NCI-H2196 (cell line): ENCODE results near the gene MTFMT.
"Not testable (repeated sequence)": the region's sequence is repeated elsewhere in the genome, so short reads cannot be mapped to it uniquely, and the experiment has no call there.

ENCODE experiments used
- DNase-seq: peaks from one replicate; lab custom pipeline; 2025; ENCODE audit not compliant: unreplicated experiment; lab: John Stamatoyannopoulos, UW

MTFMT gene

DNA sequence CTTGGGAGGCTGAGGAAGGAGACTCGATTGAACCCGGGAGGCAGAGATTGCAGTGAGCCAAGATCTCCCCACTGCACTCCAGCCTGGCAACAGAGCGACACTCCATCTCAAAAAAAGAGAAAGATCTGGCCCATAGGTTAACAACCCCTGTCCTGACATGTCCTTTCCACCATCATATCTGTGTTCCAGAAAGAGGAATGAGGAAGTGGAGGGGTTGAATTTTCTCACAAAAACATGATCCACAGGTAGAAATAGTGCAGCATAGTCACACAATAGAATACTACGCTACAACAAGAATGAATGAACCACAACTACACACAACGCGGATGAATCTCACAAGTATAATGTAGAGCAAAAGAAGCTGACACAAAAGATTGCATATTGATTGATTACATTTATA lies 11.0 kb upstream of the MTFMT start:
- no peak for DNase-seq

DNA sequence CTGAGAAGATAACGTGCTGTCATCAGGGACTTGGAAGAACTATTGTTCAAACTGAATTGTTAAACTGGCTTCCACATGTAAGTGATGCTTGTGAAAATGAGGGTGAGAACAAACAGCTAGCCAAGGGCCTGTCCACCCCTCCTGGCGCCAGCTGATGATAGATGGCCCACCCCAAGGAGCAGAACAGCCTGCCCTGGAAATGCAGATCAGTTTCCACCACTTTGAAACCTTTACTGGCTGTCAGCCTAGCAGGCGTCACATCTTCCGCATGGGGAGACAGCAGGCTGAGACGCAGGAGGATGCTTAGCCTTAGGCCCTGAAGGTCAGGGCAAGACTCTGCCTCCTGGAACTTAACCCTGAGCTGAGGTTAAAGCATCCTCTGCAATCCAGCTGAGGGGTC lies 9.4 kb upstream of the MTFMT start:
- DNase-seq: no peak

DNA sequence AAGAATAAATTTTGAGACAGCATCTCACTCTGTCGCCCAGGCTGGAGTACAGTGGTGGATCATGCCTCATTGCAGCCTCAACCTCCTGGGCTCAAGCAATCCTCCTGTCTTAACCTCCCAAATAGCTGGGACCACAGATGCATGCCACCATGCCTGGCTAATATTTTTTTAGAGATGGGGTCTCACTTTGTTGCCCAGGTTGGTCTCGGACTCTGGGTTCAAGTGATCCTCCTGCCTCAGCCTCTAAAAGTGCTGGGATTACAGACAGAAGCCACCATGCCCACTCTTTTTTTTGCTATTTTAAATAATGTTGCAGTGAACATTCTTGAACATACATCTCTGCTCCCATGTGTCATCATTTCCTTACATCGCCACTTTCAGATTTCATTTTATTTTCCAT lies 9.0 kb upstream of the MTFMT start:
- no peak for DNase-seq

DNA sequence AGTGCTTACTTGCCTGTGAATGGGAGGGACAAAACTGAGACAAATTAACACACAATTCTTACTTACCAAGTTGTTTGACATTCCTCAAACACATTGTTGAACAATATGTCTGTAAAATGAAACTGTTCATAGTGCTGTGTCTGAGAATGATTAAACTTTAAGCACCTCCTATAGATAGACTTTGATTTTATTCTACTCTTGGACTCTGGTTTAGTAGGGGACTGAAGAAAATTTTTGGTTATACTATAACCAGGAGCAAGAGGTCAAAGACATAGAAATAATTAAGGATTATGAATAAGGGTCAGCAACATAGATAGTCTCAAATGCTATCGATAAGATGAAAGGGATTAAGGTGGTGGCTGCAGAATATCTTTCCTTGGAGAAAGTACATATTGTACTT lies 7.9 kb upstream of the MTFMT start:
- no peak for DNase-seq

DNA sequence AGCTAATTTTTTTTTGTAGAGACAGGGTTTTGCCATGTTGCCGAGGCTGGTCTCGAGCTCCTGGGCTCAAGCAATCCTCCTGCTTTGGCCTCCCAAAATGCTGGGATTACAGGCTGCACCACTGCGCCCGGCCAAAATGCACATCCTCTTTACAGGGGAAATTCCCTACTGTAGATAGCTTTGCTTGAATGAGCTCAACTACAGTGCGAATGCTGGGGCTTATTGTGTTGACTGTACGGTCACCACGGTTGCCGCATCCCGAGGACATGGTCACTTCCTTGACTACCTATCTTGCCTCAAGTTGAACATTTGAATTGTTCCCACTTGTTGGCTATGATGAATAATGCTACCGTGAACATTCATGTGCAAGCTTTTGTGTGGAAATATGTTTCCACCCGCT lies 5.3 kb upstream of the MTFMT start:
- no peak for DNase-seq

DNA sequence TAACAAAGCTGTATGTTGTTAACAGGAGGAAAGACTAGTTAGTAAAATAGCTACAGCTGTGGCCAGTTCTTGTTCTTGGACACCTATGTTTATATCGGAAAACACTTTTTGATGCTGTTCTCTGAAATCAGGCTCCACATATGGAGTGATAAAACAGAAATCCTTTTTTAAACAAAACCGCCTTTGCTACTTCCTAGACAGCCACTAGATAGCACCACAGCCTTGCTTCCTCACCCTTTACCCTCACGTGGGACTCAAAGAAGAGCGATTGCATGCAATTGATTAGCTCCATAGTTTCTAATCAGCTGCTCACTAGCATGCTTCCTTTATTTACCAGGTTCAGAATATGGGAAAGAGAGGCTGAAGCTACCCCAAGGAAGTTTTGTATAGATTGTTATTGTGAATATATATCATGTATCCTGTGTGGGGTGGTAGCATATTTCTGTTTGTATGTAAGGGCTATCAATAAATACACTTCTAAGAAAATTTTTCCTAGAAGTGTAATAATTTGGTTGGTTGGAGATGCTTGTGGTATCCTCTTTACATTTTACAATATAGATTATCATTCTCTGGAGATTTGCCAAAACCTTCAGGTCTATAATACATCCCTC lies 4.3 kb upstream of the MTFMT start:
- peak; percentile 2 for DNase-seq

DNA sequence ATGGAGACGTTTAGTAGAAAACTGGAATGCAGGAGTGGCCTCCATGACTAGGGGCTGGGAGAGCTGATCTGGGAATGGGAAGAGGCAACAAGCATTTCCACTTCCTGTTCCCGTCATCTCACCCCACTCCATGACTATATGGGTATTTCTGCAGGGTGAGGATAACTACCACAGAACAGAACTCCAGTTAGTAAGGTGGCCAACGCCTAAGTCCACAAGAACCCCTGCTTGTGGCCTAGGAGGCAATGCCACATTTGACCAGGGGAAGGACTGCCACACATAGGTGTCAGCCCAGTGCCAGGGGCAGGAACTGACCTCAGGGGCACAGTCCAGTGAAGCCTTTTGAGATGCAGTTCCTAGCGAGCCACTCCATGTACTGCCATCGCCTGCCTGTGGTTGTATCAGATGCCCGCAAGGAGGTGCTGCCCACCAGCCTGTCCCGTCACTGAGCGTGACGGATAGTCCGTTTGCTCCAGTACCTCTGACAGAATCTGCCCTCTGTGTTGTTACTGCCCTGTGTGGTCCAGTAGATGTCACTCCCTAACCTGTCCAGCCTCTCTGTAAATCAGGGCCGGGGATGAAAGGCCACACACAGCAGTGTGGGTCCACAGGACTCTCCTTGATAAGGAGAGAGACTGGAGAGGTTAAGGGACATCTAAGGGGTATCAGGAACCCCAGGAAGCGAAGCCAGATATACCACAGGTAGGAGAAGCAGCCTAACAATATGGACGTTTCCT lies 3.5 kb upstream of the MTFMT start:
- DNase-seq: peak; percentile 8

DNA sequence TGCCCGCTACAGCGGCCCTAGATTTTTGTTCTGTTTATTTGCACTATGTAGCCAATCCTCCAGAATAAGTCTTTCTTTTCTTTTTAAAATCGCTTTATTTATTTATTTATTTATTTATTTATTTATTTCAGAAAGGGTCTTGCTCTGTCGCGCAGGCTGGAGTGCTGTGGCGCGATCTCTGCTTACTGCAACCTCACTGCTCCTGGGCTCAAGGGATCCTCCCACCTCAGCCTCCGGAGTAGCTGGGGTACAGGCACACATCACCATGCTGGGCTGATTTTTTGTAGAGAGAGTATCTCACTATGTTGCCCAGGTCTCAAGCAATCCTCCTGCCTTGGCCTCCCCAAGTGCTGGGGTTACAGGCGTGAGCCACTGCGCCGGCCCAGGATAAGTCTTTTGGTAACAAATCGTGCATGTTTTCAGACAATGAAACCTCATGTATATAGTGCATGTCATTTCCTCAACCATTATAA lies 333 bp upstream of the MTFMT start:
- DNase-seq: no peak

DNA sequence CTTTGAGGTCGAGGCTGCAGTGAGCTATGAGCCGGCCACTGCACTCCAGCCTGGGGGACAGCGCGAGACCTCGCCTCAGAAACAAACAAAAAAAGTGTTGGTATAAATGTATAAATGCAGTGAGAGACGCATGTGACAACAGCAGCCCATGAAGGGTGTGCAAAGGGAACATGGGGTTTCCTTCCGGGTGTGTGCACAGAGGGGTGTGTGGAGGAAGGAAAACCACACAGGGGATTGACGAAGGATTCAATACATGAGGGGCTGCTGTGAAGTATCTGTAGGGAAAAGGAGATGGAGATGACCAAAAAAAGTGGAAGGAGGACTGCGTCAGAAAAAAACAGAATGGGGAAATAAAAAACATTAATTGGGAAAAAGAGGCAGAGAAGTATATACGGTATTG lies 1.1 kb downstream of the MTFMT start:
- no peak for DNase-seq

DNA sequence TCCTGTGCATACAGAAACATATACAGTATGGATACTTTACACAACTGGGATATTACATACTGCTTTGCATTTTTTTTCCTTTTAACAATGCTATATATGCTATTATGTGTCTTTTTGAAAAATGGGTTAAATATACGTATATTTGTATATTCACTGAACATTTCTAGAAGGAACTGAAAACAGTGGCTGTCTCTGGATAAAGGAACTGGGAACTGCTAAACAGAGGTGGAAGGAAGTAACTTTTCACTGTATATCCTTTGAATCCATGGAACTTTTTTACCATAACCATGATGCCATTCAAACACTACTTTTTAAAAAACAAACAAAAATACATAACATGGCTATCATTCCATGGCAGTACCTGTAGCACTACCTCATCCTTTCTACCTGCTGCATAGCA lies 1.8 kb downstream of the MTFMT start:
- DNase-seq: no peak

DNA sequence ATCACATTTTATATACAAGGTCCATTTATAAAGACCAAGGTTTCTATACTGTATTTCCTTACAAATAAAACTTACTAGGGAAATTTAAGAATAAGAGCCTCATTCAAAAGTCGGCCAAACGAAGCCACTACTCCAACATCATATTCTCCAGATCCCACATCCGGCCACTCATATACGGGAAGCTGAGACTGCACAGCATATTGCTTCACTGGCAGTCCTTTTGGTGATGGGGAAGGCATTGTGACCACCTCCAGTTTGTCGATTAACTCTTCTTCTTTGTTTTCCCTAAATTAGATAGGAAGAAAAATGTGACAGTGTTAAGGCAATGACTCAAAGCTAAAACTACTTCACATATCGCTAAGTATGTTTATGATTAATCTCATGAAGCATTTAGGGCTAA lies 2.7 kb downstream of the MTFMT start:
- no peak for DNase-seq

DNA sequence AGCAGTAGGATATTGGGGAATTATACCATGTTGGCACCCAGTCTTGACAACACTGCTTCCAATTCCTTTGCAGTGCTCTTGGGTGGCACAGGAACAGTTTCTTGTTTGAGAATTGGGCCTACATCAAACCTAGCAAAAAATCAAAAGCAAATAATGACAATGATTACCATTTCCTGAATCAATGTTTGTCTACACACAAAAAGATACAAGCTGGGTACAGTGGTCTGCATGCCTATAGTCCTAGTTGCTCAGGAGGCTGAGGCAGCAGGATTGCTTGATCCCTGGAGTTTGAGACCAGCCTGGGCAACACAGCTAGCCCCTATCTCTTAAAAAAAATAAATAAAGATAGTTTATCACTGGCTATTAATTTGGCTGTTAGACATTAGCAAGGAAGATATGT lies 8.0 kb downstream of the MTFMT start:
- DNase-seq: no peak

DNA sequence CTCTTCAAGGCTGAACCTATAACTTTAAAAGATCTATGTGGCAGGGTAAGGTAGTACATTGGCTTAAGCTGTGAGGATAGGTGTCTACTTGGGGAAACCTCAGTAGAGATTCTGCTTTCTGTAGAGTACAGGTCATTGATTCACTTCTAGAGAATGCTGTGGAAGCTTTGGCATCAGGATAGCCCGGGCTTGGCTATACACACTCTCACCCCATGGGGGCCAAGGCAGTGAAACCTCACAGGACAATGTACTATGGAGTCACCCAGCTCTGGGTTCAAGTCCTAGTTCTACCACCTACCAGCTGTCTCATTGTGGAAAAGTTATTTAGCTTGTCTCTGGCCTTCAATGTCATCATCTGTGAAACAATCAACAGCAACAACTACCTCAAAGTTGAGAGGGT lies 9.0 kb downstream of the MTFMT start:
- no peak for DNase-seq

DNA sequence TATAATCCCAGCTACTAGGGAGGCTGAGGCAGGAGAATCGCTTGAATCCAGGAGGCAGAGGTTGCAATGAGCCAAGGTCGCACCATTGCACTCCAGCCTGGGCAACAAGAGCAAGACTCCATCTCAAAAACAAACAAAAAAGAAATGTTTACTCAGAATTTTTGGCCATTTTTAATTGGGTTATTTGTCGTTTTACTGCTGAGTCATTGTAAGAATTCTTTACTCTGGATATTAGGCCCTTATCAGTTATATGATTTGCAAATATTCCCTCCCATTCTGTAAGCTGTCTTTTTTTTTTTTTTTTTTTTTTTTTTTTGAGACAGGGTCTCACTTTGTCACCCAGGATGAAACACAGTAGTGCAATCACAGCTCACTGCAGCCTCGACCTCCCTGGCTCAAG lies 18.2 kb downstream of the MTFMT start:
- not testable (repeated sequence) for DNase-seq

DNA sequence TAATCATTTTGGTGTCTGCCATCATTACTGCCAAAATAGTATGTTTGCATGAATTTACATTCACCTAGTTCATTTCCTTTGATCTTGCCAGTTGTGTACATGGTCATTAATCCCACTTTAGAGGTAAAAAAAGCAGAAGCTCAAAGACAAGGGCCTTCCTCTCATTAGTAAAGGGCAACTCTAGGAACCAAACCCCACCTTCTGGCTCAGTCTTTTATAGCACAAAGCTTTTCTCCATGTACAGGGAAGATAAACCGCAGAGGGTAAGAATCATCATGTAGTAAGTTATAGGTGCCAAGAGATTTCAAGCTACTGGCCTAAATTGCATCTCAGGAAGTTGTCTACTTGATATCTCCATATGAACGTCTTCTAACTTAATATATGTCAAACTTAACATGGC lies 20.5 kb downstream of the MTFMT start:
- no peak for DNase-seq

DNA sequence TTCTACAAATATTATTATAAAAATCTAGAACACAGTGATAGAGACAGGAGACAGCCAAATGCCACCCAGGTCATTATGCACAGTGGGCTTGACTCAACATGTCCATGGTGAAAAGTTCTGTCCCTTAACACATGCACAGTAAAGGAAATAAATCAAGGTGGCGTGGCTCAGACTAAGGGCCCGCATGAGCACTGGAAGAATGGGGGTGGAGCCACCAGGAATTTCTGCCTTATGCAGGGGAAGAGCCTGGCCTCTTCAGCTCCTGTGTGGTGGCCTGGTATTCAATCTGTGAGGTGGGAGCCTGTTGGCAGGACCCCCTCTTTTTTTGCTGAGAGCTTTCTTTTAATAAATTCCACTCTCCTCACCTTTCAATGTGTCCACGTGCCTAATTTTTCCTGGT lies 22.6 kb downstream of the MTFMT start:
- DNase-seq: no peak

DNA sequence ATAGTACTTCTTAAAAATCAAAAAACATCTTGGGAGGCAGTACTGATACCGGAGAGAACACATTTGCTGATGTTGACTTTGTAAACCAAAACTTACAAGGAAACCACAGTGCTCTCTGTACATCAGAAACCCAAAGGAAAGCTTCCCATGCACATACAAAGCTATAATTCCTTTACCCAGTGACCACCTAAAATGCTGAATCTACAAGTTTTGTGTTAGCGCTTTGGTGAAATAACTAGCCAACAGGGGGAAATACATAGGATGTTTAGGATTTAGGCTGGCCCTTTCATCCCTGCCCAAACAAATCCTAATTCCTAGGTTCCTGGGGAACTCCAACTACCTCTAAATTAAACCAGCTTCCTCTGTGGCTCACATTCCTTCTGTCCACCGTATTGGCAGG lies 24.4 kb downstream of the MTFMT start:
- DNase-seq: no peak

DNA sequence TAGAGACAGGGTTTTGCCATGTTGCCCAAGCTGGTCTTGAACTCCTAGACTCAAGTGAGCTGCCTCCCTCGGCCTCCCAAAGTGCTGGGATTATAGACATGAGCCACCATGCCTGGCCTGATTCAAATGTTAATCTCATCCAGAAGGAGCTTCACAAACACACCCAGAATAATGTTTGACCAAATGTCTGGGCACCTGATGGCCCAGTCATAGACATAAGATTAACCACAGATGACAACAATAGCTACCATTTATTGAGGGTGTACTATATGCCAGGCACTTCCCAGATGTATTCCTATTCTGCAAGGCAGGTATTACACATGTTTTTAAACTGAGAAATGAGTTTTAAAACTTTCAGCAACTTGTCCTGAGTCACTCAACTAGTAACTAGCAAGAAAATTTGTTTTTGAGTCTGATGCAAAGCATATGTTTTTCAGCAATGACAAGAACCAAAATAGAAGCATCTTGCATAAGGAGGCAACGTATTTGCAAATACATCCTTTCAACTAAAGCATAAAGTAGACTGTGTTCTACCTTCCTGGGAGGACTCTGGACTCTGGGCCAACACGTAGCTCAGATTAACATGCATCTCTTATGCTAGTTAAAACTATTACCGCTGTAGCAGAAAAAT lies 31.6 kb downstream of the MTFMT start:
- DNase-seq: no peak

DNA sequence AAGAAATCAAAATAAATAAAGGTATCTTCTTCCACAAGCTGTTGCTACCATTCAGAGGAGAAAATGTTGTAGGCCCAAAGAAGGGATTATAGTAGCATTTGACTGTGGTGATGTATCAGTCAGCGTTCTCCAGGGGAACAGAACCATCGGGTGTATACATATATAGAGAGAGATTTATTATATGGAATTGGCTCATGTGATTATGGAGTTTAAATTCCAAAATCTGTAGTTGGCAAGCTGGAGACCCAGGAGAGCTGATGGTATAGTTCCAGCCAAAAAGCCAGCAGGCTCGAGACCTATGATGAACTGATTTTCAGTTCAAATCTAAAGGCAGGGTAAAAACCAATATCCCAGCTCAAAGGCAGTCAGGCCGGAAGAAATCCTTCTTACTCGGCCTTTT lies 32.4 kb downstream of the MTFMT start:
- DNase-seq: no peak

DNA sequence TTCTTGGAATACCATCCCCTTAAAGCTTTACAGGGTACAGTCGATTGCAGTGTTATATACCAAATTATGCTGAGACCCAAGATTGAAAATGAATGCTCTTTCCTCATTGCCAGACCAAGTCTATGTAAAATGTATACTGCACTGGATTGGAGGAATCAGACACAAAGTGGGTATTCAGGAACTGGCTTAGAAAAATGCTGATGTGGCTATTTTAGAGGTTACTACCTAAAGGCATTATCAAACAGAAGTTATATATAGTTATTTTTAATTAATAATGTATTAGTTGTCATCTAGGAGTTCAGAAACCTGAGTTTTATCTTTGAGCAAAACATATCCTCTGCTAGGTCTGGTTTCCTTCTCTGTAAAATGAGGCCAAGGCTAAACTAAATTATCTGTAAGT lies 36.1 kb downstream of the MTFMT start:
- no peak for DNase-seq

DNA sequence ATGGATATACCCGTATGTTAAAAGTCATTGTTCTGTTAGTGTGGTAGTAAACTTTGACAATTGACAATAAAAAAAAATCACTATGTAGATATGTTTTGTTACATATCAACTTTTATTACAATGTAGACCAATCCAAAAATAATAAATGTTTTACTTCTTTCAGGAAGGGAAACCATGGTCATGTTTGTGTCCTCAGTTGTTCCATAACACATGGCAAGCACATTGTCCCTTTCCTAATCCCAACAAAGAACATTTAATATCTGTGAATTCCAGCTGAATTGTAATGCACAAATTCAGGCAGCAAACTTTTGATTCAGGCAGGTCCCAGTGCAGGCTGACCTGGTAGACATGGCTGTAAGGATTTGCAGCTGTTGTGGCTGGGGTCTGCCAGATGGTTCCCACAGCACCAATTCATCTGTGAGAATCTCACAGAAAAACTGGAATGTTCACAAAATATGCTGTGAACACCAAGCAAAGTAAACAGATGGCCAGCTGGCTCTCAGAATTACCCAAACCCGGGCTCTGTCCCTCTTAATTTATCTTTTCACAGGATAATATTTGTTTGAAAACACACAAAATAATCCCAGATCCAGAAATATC lies 37.8 kb downstream of the MTFMT start:
- DNase-seq: no peak

DNA sequence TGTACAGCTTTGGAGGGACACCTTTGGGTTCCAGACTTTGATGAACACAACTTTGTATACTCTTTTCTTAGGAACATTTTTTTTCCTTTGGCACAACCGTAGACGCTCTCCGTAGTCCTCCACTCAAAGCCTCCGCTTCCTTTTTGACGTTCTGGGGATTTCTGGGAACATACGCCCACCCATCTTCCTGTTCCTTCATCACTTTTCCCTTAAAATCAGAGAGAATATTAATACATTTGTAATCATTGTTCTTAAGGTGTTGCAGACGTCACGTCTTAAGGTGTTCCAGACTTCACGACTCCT lies 39.3 kb downstream of the MTFMT start:
- DNase-seq: no peak
